A549 (cell line): ENCODE measurements around the gene HOXB8. TPM values are rescaled to one million over a fixed set of nuclear protein-coding genes. Genes with fewer than 3 reads are reported as not detected.

Source experiments
- ATAC-seq, 2 experiments: fragments of 200-7000 bp in 1 of 2; fragments of >200 bp in 1 of 2; cut with Nextera tagmentation in 1 of 2; cut with Tn5 transposase in 1 of 2; 3 replicates each; pipeline versions ENCODE4 v1.8.0 to v1.9.1; 2018 to 2020; ENCODE audit warnings: mild to moderate bottlenecking in 1 of 2, moderate library complexity in 1 of 2
- CTCF ChIA-PET: fragments of 300-600 bp; sonication (Branson Sonifier 250); formaldehyde crosslinking; extraction: SDS; loops from one replicate; lab custom pipeline; 2021; ENCODE audit warnings: antibody characterized with exemption, inconsistent platforms; lab: Yijun Ruan, JAX
- POLR2A ChIA-PET: fragments of 350-600 bp; formaldehyde crosslinking; extraction: SDS; loops from one replicate; lab custom pipeline; 2021; ENCODE audit warnings: antibody characterized with exemption, inconsistent platforms; lab: Yijun Ruan, JAX
- DNase-seq, 2 experiments: peaks; one replicate each; pipeline versions ENCODE4 v3.0.0 to v3.0.0-alpha.2; 2011 to 2016; ENCODE audit warnings: low read depth in 1 of 2, low spot score in 1 of 2
- FAIRE-seq: peaks from 2 replicates; lab custom pipeline; 2011; peaks lifted over from hg19 to GRCh38; lab: Jason Lieb, UNC
- H3K27ac ChIP-seq, 2 experiments: fragments of >200 bp; sonication (Bioruptor Twin); formaldehyde crosslinking; 3 replicates each; pipeline ENCODE4 v1.5.1; 2016 to 2017
- H3K4me1 ChIP-seq: fragments of >200 bp; sonication (Bioruptor Twin); formaldehyde crosslinking; 3 replicates; pipeline ENCODE4 v1.6.1; 2016
- H3K4me2 ChIP-seq: fragments of >200 bp; sonication (Bioruptor Twin); formaldehyde crosslinking; 3 replicates; pipeline ENCODE4 v1.6.1; 2016
- H3K4me3 ChIP-seq: fragments of >200 bp; sonication (Bioruptor Twin); formaldehyde crosslinking; 3 replicates; pipeline ENCODE4 v1.5.1; 2016
- H3K9me3 ChIP-seq: fragments of >200 bp; sonication (Bioruptor Twin); formaldehyde crosslinking; 3 replicates; pipeline ENCODE4 v1.6.1; 2016
- E2F6 ChIP-seq: IDR thresholded peaks from 2 replicates; pipeline ENCODE4 v1.6.1; 2012; ENCODE audit warnings: low read depth, borderline replicate concordance
- EP300 ChIP-seq, 2 experiments: fragments of >200 bp; sonication (Bioruptor Twin); formaldehyde crosslinking; IDR thresholded peaks; 2 replicates in 1 of 2; 3 replicates in 1 of 2; pipeline ENCODE4 v1.6.1; 2016 to 2017
- ESRRA ChIP-seq: fragments of 150-350 bp; IDR thresholded peaks from 2 replicates; pipeline ENCODE4 v1.6.1; 2014; ENCODE audit warnings: mild to moderate bottlenecking, low read length, borderline replicate concordance
- HDAC2 ChIP-seq: fragments of 200-600 bp; sonication (generic); IDR thresholded peaks from 2 replicates; pipeline ENCODE4 v1.6.1; 2016
- MAX ChIP-seq: IDR thresholded peaks from 2 replicates; pipeline ENCODE4 v1.6.1; 2012
- MAZ ChIP-seq: fragments of 150-350 bp; IDR thresholded peaks from 2 replicates; pipeline ENCODE4 v1.6.1; 2014; ENCODE audit warnings: antibody characterized with exemption, low read depth, low read length, borderline replicate concordance
- POLR2A ChIP-seq: IDR thresholded peaks from 2 replicates; pipeline ENCODE4 v1.6.1; 2012; ENCODE audit warnings: mild to moderate bottlenecking, low read length
- POLR2AphosphoS2 ChIP-seq: conservative IDR thresholded peaks from 2 replicates; pipeline ENCODE4 v1.6.1; 2012; ENCODE audit warnings: low read length, improper control_type of control experiment, inconsistent platforms
- RFX5 ChIP-seq: fragments of 450-650 bp; IDR thresholded peaks from 2 replicates; pipeline ENCODE4 v1.7.1; 2014; ENCODE audit warnings: antibody characterized with exemption, mild to moderate bottlenecking, moderate library complexity
- TP53 ChIP-seq: fragments of 250-450 bp; sonication (Bioruptor Pico); IDR thresholded peaks from 2 replicates; pipeline ENCODE4 v1.5.0; 2021; ENCODE audit warnings: mild to moderate bottlenecking, moderate library complexity
- ZFP36 ChIP-seq: fragments of 450-650 bp; IDR thresholded peaks from 2 replicates; pipeline ENCODE4 v1.6.1; 2014; ENCODE audit warnings: borderline replicate concordance; ENCODE audit not compliant: partially characterized antibody
- WGBS: methylation state at CpG from one replicate; pipeline ENCODE4 v1.1.6; 2017; ENCODE audit errors: missing lambda C conversion rate; 5-methylcytosine and 5-hydroxymethylcytosine counted together
- polyA plus RNA-seq, 4 experiments: library from polyadenylated mRNA; depleted of rRNA in 3 of 4; stranded (reverse); fragments of >200 nt; fragmentation: RNase III in 1 of 4; extraction: RNeasy Plus Mini Kit Qiagen cat#74134 plus additional on column Dnase treatment in 1 of 4; gene quantifications; 2 replicates in 3 of 4; 3 replicates in 1 of 4; pipeline ENCODE4 v1.2.3, GENCODE V29; 2011 to 2017
- TF ChIP-seq, protein P1 (sequence below): fragments of >200 bp; sonication (Bioruptor Twin); formaldehyde crosslinking; IDR thresholded peaks from 3 replicates; pipeline ENCODE4 v1.6.1; 2016
- TF ChIP-seq, protein P2 (sequence below): fragments of 200-600 bp; sonication (generic); IDR thresholded peaks from 2 replicates; pipeline ENCODE4 v1.6.1; 2016; ENCODE audit warnings: antibody characterized with exemption, mild to moderate bottlenecking, moderate library complexity
- TF ChIP-seq, protein P3 (sequence below): fragments of >200 bp; sonication (Bioruptor Twin); formaldehyde crosslinking; IDR thresholded peaks from 3 replicates; pipeline ENCODE4 v1.5.1; 2016

The HOXB8 gene
- polyA plus RNA-seq, 2 of the 4 experiments (the other 2 are of a cell fraction), result 5.8 to 11.1 TPM

GRCh38 chr17:48642843-48643696 is 28.0 kb upstream of the HOXB8 start:
- WGBS, result 48% methylated on average over 23 of the region's 23 CpGs
- ChIA-PET POLR2A (interaction anchor here (0.6 to 0.9 kb wide), 2 partner anchors 17 to 559 kb away, joined by 5 read pairs; partner anchors contain the start of gene HOXB9), CTCF (interaction anchor here (0.5 to 2.5 kb wide), 18 partner anchors 9 to 468 kb away, joined by 3 to 13 read pairs (median 4); partner anchors contain the start of gene HOXB9)
- H3K9me3 ChIP-seq, result no peaks in the 10 kb centered on the region
- peak overlapping the region; percentile 26 for H3K4me3 ChIP-seq
- TF ChIP-seq E2F6 (peak; percentile 1; the same call in 1 of the 2 replicates), POLR2AphosphoS2 (no peak), EP300 (IDR thresholded peaks at IDR 0.05) (no peak), ESRRA (no peak), RFX5 (no peak), ZFP36 (no peak)
- TF ChIP-seq, protein P1, sequence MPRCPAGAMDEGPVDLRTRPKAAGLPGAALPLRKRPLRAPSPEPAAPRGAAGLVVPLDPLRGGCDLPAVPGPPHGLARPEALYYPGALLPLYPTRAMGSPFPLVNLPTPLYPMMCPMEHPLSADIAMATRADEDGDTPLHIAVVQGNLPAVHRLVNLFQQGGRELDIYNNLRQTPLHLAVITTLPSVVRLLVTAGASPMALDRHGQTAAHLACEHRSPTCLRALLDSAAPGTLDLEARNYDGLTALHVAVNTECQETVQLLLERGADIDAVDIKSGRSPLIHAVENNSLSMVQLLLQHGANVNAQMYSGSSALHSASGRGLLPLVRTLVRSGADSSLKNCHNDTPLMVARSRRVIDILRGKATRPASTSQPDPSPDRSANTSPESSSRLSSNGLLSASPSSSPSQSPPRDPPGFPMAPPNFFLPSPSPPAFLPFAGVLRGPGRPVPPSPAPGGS, result 0 out of 3 replicates have a peak, but pooled peaks have one; percentile 10
- H3K27ac ChIP-seq, result peak overlapping the region; percentile 52 to 92
- H3K4me2 ChIP-seq, result peak overlapping the region; percentile 68
- no peak for ATAC-seq
- H3K4me1 ChIP-seq, result peaks cover 55% of the 10 kb centered on the region
- FAIRE-seq, result no peak
- no peak for DNase-seq

DNA sequence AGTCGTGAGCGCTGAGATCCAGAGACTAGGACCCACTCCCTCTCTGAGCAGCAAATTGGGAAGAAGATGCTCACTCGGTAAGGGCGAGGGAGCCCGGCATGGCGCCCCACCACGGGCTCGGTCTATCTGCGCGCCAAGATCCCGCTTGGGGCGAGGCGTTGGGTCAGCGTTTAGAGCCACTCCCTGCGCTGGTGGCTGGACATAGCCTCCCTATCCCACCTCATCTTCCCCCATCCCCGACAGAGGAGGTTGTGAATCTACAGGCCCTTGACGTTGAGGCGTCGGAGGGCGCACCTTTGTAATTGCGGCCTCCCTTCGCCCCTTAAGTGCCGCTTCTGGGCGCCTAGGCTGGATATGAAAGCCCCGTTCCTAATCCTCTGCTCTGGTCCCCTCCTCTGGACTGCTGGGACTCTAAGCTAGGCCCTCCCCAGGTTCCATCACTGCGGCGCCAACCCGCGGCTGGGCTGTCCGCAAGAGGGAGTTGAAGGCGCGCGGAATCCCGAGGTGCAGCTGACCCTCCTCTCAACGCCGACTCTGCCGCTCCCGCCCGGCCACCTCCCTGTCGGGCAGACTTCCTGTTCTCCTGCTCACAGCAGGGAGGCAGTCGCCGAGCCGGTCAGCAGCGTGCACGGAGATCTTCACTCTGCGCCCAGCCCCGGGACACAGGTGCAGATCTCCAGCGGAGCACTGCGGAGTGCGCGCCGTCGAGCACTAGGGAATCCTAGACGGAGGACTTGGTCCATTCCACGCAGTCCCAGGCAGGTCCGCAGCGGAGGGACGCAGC is 27.2 kb upstream of the HOXB8 start:
- DNase-seq (peak; percentile 55 to 81), ATAC-seq (peak in 1 of 2 experiments; percentile 44; a peak in 3 of 6 replicates), FAIRE-seq (no peak)
- peak overlapping the region; percentile 52 to 92 for H3K27ac ChIP-seq
- ChIA-PET CTCF (interaction anchor here (0.5 to 2.5 kb wide), 18 partner anchors 9 to 467 kb away, joined by 3 to 13 read pairs (median 4); partner anchors contain the start of gene HOXB9), POLR2A (interaction anchor here (0.6 to 0.9 kb wide), 2 partner anchors 16 to 559 kb away, joined by 5 read pairs; partner anchors contain the start of gene HOXB9)
- peak overlapping the region; percentile 68 for H3K4me2 ChIP-seq
- H3K9me3 ChIP-seq, result no peaks in the 10 kb centered on the region
- H3K4me1 ChIP-seq, result peaks cover 61% of the 10 kb centered on the region
- 72% methylated on average over 49 of the region's 58 CpGs for WGBS
- H3K4me3 ChIP-seq, result peak overlapping the region; percentile 26
- TF ChIP-seq MAZ (no peak), MAX (peak; percentile 73), POLR2A (peak; percentile 40), TP53 (CRISPR knock-in tag) (no peak), HDAC2 (no peak)
- TF ChIP-seq, protein P2, sequence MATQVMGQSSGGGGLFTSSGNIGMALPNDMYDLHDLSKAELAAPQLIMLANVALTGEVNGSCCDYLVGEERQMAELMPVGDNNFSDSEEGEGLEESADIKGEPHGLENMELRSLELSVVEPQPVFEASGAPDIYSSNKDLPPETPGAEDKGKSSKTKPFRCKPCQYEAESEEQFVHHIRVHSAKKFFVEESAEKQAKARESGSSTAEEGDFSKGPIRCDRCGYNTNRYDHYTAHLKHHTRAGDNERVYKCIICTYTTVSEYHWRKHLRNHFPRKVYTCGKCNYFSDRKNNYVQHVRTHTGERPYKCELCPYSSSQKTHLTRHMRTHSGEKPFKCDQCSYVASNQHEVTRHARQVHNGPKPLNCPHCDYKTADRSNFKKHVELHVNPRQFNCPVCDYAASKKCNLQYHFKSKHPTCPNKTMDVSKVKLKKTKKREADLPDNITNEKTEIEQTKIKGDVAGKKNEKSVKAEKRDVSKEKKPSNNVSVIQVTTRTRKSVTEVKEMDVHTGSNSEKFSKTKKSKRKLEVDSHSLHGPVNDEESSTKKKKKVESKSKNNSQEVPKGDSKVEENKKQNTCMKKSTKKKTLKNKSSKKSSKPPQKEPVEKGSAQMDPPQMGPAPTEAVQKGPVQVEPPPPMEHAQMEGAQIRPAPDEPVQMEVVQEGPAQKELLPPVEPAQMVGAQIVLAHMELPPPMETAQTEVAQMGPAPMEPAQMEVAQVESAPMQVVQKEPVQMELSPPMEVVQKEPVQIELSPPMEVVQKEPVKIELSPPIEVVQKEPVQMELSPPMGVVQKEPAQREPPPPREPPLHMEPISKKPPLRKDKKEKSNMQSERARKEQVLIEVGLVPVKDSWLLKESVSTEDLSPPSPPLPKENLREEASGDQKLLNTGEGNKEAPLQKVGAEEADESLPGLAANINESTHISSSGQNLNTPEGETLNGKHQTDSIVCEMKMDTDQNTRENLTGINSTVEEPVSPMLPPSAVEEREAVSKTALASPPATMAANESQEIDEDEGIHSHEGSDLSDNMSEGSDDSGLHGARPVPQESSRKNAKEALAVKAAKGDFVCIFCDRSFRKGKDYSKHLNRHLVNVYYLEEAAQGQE, result no peak
- TF ChIP-seq, protein P1, result 0 out of 3 replicates have a peak, but pooled peaks have one; percentile 12
- TF ChIP-seq, protein P3, sequence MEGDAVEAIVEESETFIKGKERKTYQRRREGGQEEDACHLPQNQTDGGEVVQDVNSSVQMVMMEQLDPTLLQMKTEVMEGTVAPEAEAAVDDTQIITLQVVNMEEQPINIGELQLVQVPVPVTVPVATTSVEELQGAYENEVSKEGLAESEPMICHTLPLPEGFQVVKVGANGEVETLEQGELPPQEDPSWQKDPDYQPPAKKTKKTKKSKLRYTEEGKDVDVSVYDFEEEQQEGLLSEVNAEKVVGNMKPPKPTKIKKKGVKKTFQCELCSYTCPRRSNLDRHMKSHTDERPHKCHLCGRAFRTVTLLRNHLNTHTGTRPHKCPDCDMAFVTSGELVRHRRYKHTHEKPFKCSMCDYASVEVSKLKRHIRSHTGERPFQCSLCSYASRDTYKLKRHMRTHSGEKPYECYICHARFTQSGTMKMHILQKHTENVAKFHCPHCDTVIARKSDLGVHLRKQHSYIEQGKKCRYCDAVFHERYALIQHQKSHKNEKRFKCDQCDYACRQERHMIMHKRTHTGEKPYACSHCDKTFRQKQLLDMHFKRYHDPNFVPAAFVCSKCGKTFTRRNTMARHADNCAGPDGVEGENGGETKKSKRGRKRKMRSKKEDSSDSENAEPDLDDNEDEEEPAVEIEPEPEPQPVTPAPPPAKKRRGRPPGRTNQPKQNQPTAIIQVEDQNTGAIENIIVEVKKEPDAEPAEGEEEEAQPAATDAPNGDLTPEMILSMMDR, result peak; percentile 24; the same call in 2 of the 3 replicates
